VCaP (cell line): ENCODE data around the gene MPZL3.

Source experiments
- H3K27ac ChIP-seq: fragments of 450-650 bp; 2 replicates; pipeline ENCODE4 v1.5.1; 2017
- TF ChIP-seq, protein P1 (sequence below): fragments of 450-650 bp; conservative IDR thresholded peaks from 2 replicates; pipeline ENCODE4 v1.5.1; 2017; ENCODE audit warnings: mild to moderate bottlenecking, moderate library complexity

The MPZL3 gene

DNA sequence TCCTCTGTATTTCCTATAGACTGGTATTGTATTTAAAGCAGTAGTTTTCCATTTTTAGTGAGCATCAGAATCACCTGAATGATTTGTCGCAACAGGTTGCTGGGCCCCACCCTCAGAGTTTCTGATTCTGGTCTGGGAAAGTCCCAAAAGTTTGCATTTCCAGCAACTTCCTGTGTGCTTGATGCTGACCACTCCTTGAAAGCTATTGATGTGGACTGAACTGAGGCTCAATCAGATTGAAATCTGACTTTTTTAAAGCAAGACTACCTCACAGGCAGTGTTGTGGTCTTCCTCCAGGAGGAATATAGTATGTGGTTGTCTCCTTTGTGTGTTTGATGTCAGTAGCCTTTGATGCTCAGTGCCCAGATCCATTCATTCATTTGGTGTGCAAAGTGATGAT lies 29.1 kb upstream of the MPZL3 start:
- TF ChIP-seq, protein P1, sequence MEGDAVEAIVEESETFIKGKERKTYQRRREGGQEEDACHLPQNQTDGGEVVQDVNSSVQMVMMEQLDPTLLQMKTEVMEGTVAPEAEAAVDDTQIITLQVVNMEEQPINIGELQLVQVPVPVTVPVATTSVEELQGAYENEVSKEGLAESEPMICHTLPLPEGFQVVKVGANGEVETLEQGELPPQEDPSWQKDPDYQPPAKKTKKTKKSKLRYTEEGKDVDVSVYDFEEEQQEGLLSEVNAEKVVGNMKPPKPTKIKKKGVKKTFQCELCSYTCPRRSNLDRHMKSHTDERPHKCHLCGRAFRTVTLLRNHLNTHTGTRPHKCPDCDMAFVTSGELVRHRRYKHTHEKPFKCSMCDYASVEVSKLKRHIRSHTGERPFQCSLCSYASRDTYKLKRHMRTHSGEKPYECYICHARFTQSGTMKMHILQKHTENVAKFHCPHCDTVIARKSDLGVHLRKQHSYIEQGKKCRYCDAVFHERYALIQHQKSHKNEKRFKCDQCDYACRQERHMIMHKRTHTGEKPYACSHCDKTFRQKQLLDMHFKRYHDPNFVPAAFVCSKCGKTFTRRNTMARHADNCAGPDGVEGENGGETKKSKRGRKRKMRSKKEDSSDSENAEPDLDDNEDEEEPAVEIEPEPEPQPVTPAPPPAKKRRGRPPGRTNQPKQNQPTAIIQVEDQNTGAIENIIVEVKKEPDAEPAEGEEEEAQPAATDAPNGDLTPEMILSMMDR, result no peak
- H3K27ac ChIP-seq, result no peak overlapping the region

DNA sequence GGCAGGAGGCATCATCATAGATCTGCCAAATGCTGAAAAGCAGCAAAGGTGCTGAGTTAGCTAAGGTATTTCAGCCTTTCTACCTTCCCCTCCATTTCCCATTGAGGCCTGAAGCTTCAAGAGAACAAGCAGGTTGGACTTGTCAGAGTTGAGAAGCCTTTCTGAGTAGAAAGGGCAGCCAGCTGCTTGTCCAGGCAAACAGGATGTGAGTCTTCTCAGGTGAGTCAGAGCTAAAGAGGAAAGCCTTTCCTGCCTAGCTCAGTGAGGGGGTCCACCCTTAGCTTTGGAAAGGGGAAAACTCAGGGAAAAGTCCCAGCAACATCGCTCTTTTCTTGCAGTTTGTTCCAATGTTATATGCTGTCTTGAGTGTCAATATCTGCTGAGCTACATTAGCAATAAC lies 25.1 kb upstream of the MPZL3 start:
- TF ChIP-seq, protein P1, result no peak
- H3K27ac ChIP-seq, result no peak overlapping the region

DNA sequence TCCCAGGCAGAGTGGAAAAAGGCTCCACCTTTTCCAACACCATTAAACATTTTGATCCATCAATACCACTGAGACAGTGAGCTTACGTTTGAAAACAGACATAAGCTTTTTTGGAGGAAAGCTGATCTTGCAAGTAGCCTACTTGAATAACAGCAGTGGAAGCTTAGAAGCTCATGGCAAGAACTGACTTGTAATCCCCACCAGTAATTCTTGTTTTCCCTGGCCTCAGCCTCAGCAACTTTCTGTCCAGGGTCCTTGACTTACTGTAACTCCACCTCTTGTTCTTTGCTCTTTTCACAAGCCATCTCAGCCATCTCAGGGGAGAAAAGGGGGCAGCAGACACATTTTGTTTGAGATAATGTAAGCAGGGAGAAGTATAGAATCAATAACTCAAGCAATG lies 24.3 kb upstream of the MPZL3 start:
- no peak overlapping the region for H3K27ac ChIP-seq
- TF ChIP-seq, protein P1, result no peak

DNA sequence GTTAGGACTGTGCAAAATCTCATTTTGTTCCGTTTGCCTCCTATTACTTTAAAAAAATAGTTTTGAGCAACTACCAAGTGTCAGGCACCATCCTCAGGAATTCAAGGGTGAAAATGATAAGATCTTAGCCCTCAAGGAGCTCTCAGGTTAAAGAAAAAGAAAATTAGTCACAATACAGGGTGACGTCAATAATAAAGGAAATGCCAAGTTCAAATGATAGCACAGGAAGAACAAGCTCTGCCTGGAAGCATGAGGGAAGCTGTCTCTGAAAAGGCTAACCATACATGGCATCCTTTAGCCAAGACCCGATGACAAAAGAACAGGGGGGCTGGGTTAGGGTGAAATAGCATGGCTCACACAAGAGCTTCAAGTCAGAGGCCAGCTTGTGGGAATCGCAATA lies 23.0 kb upstream of the MPZL3 start:
- TF ChIP-seq, protein P1, result no peak
- H3K27ac ChIP-seq, result peak overlapping the region; percentile 80

DNA sequence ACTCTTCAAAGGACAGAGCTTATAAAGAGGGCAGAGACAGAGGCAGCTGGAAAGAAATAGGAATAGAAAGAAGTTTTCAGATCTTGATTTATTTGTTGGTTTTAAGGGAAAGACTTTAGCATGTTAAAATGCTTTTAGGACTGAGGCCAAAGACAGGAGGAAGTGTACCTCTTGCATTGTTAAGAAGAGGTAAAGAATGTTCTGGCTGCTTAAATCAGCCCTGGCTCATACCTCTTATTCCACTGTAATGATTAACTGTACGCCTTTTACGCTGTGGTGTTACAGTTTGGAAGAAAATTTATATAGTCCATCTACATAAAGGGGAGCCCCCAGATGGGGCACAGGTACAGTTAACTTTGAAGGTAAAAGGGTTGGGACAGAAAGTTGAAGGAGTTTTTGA lies 22.0 kb upstream of the MPZL3 start:
- H3K27ac ChIP-seq, result peak overlapping the region; percentile 80
- TF ChIP-seq, protein P1, result no peak

DNA sequence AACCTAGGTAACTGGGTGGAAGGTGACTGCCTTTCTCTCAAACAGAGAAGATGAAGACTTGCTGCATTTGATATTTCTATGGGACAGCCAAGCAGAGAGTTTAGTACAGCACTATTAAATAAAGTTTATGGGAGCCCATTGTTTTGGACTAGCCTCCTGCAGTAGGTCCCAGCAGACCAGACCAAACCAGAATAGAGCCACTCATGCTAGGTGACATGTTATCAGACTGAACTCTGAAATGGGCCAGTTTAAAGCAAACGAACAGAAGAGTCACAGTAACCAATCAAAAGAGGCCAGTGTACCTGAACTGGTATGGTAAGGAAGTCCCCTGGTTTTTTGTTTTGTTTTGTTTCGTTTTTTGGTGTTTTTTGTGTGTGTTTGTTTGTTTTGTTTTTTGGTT lies 19.8 kb upstream of the MPZL3 start:
- TF ChIP-seq, protein P1, result no peak

DNA sequence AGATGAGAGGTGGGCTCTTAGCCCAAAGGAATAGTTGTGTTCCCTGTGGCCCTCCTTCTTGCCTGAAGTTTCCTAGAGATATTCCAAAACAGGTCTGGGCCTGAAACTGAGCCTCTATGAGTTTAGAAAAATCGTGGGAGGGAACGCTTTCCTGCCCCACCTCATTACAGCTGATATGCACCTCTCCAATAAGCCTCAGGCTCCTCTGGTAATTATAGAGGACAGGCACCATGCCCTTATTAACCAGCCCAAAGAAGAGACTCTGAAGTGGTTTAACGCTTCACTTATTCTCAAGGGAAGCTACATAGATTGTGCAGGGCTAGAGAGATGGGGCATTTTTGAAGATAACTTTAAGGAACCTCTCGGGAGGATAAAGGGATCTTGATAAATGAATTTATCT lies 15.3 kb upstream of the MPZL3 start:
- no peak overlapping the region for H3K27ac ChIP-seq
- TF ChIP-seq, protein P1, result no peak

More for the DNA sequence above, 19.8 kb upstream of the MPZL3 start:
- H3K27ac ChIP-seq, result no peak overlapping the region; the same call in 1 of the 2 replicates

DNA sequence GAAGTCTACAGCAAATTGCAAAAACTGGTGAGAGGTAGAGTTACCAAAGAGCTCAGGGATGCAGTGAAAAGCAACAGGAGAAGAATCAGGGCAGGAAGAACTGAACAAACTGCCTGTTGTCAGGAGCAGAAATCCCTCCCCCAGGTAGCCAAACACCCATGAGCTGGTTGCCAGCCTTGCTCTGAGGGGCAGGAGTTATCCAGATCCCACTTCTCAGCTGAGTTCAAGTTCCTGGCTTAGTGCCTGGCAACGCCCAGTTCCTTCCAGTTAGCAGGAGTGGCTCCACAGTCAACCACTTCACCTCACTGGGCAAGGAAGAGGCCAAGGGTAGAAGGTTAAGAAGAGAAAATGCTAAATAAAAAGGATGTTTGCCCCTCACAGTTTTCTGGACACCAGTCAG lies 13.8 kb upstream of the MPZL3 start:
- TF ChIP-seq, protein P1, result no peak

More for the DNA sequence above, 13.8 kb upstream of the MPZL3 start:
- no peak overlapping the region for H3K27ac ChIP-seq
